Mesothelial cell of epicardium (in vitro differentiated cells): ENCODE measurements around the gene UST. TPM values are rescaled to one million over a fixed set of nuclear protein-coding genes. Genes with fewer than 3 reads are reported as not detected.
"Not testable (repeated sequence)": the region's sequence is repeated elsewhere in the genome, so short reads cannot be mapped to it uniquely, and the experiment has no call there.

Experiments
- DNase-seq, 2 experiments: peaks; one replicate each; pipeline ENCODE4 v3.0.0; 2021; ENCODE audit warnings: low spot score in 2 of 2; ENCODE audit not compliant: unreplicated experiment in 2 of 2
- H3K27ac Mint-ChIP-seq: 2 replicates; pipeline ENCODE4 v1.8.0; 2021; ENCODE audit warnings: mixed read lengths
- H3K27me3 Mint-ChIP-seq: 2 replicates; pipeline ENCODE4 v1.8.0; 2021; ENCODE audit warnings: low read depth, mixed read lengths
- H3K36me3 Mint-ChIP-seq: 2 replicates; pipeline ENCODE4 v1.8.0; 2021; ENCODE audit warnings: mixed read lengths
- H3K4me1 Mint-ChIP-seq: 2 replicates; pipeline ENCODE4 v1.8.0; 2021; ENCODE audit warnings: mixed read lengths
- H3K4me3 Mint-ChIP-seq: 2 replicates; pipeline ENCODE4 v1.8.0; 2021; ENCODE audit warnings: mild to moderate bottlenecking, moderate library complexity, mixed read lengths
- H3K9me3 Mint-ChIP-seq: 2 replicates; pipeline ENCODE4 v1.8.0; 2021; ENCODE audit warnings: mixed read lengths
- CTCF ChIP-seq: fragments of 200-600 bp; sonication (generic); IDR thresholded peaks from one replicate; pipeline ENCODE4 v1.5.0; 2021; ENCODE audit warnings: antibody characterized with exemption; ENCODE audit not compliant: unreplicated experiment
- total RNA-seq: library from RNA; stranded (reverse); gene quantifications from 3 replicates; pipeline ENCODE4 v1.2.1, GENCODE V29; 2021

Gene UST
- total RNA-seq, 1 donor from 2014 or later = 6.6 TPM

- H3K36me3 Mint-ChIP-seq = no peaks in the 10 kb centered on the region
- peak overlapping the region; percentile 73 for H3K4me3 Mint-ChIP-seq
- H3K9me3 Mint-ChIP-seq = no peaks in the 10 kb centered on the region
- H3K27ac Mint-ChIP-seq = no peak overlapping the region
- peaks cover 11% of the 10 kb centered on the region for H3K4me1 Mint-ChIP-seq
- peak; percentile 36 to 67 for DNase-seq
- H3K27me3 Mint-ChIP-seq = peaks cover 34% of the 10 kb centered on the region
- TF ChIP-seq CTCF = no peak
Measured at GRCh38 chr6:148747471-148748165, 788 bp downstream of the UST start.

- no peaks in the 10 kb centered on the region for H3K9me3 Mint-ChIP-seq
- no peak overlapping the region for H3K4me3 Mint-ChIP-seq
- no peak overlapping the region for H3K27ac Mint-ChIP-seq
- no peak for DNase-seq
- H3K27me3 Mint-ChIP-seq = peaks cover 27% of the 10 kb centered on the region
- TF ChIP-seq CTCF = no peak
- H3K36me3 Mint-ChIP-seq = no peaks in the 10 kb centered on the region
- H3K4me1 Mint-ChIP-seq = peaks cover 11% of the 10 kb centered on the region
Measured at GRCh38 chr6:148749674-148750073, 2.8 kb downstream of the UST start.

- H3K27me3 Mint-ChIP-seq = peaks cover 23% of the 10 kb centered on the region
- TF ChIP-seq CTCF = no peak
- no peak for DNase-seq
- no peaks in the 10 kb centered on the region for H3K36me3 Mint-ChIP-seq
- H3K4me3 Mint-ChIP-seq = no peak overlapping the region
- no peak overlapping the region for H3K27ac Mint-ChIP-seq
- H3K4me1 Mint-ChIP-seq = peaks cover 8% of the 10 kb centered on the region
- no peaks in the 10 kb centered on the region for H3K9me3 Mint-ChIP-seq
Measured at GRCh38 chr6:148750838-148751792, 4.3 kb downstream of the UST start.

- Mint-ChIP-seq H3K27ac (no peak overlapping the region), H3K36me3 (no peaks in the 10 kb centered on the region), H3K27me3 (peaks cover 23% of the 10 kb centered on the region), H3K4me3 (no peak overlapping the region), H3K9me3 (no peaks in the 10 kb centered on the region), H3K4me1 (peaks cover 6% of the 10 kb centered on the region)
- no peak for DNase-seq
- TF ChIP-seq CTCF = no peak
Measured at GRCh38 chr6:148751793-148752170, 5.0 kb downstream of the UST start.

DNA sequence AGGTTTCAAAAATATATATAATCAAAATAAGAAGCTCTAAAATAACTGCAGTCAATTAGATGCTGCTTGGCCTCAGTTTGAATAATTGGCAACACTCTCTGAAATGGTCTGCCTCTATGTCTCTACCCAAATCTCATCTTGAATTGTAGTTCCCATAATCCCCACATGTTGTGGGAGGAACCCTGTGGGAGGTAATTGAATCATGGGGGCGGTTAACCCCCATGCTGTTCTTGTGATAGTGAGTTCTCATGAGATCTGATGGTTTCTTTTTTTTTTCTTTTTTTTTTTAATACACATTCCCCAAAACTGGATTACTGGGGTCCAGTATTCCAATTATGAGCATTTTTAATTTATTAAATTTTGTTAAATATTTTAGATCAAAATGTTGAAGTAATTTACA lies 8.5 kb downstream of the UST start:
- H3K27ac Mint-ChIP-seq, H3K4me1 Mint-ChIP-seq: not testable (repeated sequence)

GRCh38 chr6:148757944-148758480 lies 11.2 kb downstream of the UST start:
- Mint-ChIP-seq H3K27me3 (no peaks in the 10 kb centered on the region), H3K27ac (no peak overlapping the region), H3K4me3 (no peak overlapping the region), H3K4me1 (peaks cover 20% of the 10 kb centered on the region), H3K36me3 (peaks cover under 1% of the 10 kb centered on the region), H3K9me3 (peaks cover under 1% of the 10 kb centered on the region)
- no peak for DNase-seq
- no peak for TF ChIP-seq CTCF

More for the DNA sequence above, 8.5 kb downstream of the UST start:
- not testable (repeated sequence) for H3K9me3 Mint-ChIP-seq, H3K4me3 Mint-ChIP-seq, H3K27me3 Mint-ChIP-seq, DNase-seq, H3K36me3 Mint-ChIP-seq
